ENCODE results near the gene TTC39A. TPM values are rescaled to one million over a fixed set of nuclear protein-coding genes. Genes with fewer than 3 reads are reported as not detected.
"Not testable (repeated sequence)": the region's sequence is repeated elsewhere in the genome, so short reads cannot be mapped to it uniquely, and the experiment has no call there.

TTC39A gene
- total RNA-seq, 1 experiment from 2014 or later, result not detected

DNA sequence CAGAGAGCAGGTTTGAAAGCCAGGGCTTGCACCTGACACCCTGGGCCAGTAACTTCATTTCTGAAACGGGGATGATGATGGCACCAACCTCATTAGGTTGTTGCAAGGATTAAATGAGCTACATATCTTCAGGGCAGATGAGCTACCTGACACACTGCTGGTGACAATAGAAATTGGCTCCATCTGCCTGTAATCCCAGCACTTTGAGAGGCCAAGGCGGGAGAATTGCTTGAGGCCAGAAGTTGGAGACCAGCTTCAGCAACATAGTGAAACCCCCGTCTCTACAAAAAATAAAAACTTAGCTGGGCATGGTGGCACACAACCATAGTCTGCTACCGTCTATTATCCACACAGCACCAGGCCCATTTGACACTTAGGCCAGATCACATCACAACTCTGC, 6.3 kb upstream of the TTC39A start:
- DNase-seq (ENCODE audit: low read depth), result no peak

DNA sequence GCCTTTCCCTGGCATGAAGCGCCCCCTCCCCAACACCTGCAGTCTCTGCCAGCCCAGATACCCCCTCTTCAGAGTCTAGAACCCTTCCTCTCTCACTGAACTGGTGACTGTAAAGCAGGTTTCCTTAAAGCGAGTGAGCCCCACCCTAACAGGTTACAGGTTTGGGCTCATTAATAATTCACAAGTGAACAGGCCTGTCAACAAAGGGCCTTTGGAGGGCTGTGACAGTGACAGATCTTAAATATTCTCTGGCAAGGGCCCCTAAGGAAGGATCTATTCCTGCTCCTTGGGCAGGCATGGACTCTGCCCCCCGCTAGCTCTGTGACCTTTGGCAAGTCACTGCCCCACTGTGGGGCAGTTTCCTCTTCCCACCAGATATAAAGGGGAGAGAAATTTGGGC, 5.6 kb upstream of the TTC39A start:
- no peak for DNase-seq (ENCODE audit: low read depth)

DNA sequence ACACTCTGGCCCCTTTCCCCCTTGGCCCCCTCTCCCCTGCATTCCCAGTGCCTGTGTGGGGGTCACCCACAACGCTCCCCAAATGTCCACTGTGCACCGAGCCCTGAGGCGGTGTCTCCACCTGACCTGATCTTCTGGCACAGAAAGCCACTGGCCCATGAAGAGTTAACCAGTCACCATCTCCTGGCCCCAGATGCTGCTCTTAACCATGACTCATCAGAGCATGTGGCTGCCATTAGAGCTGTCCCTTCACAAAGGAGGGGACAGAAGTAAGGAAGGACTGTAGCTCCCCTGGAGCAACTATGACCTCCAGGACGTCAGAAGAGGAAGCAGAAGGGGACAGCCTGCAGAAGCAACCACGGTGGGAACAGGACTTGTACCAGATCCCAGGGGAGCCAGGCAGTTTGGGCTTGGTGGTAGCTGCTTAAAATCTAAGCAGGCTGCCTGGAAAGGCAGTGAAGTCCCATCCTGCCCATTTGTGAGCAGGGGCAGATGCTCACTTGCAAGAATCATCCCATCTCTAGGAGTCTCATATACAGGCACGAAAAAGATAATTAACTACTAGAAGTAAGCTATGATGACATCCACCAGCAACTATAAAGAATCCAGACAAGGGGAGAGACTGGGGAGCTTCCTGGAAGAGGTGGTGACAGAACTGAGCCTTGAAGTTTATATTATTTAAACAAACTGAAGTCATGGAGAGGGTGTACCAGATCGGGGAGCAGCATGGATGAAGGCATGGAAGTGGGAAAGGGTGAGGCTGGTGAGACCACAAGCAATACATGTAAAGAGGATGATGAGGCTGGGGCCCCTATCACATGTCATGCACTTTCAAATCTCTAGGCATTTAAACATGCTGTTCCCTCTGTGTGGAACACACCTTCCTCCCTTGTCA, 1.1 kb upstream of the TTC39A start:
- peak; percentile 54 for DNase-seq (ENCODE audit: low read depth)

DNA sequence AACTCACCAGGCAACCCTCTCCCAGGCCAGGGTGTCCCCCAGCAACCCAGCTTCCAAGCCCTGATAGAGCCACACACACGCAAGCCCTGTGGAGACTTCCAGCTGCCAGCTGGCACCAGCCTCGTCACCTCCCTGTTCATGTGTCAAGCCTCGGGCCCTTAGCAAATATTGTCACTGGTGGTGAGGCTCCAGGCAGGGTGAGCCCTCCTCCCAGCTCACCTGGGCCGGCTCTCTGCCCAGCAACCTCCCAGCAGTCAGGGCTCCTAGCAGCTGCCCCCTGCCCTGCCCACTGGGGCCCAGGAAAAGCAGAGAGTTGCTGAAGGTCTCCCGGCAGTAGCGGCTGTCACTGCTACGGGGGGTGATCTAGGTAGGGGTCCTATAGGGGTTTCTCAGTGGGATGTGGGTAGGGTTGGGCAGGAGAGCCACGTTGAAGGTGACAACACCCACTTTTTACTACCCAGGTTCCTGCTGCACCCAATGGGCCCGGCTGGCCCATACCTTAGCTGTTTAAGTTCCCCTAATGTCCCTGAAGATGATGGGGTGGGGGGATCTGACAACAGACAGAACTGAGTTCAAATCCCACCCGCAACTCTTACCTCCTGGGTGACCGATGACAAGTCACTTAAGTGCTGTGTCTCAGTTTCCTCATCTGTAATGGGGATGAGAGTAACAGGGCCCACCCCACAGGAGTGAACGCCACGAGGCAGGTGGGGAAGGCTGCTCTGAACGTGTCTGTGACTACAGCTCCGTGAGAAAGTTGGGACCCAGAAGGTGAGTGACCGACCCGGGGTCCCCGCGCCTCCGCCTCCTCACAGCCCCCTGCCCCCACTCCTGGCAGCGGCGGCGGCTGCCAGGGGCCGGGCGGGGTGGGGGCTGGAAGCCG, 678 bp downstream of the TTC39A start:
- DNase-seq (ENCODE audit: low read depth), result no peak

DNA sequence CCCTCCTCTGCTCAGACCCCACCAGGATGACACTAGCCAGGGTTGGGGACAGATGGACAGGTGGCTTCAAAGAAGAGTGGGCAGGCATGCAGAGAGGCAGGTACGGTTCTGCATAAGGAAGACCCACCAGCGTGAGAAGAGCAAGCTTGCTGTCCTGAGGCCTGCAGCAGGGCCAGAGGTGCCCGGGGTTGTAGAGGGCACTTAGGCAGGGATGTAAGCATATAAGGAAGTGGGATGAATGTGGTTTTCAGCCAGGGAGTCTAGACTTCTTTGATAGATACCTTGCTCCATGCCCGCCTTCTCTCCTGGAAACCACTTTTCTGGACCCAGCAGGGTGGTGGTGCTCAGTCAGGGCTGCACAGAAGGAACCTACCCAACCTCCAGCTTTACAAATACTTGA, 1.4 kb downstream of the TTC39A start:
- DNase-seq (ENCODE audit: low read depth), result no peak

DNA sequence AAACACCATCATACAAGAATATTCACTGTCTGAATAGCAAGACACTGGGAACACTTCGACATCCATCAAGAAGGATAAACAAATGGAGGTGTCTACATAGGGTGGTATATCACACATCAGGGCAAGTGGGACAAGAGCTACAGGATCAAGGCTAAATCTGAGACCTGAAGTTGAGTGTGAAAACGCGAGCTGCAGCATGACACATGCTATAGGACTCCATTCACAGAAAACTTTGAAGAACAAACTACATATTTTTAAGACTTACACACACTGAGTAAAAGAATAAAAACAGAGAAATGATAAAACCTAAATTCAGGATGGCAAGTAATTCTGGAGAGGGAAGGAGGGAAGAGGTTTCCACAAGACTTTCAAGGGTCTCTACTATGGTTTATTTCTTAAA, 2.1 kb downstream of the TTC39A start:
- no peak for DNase-seq (ENCODE audit: low read depth)

DNA sequence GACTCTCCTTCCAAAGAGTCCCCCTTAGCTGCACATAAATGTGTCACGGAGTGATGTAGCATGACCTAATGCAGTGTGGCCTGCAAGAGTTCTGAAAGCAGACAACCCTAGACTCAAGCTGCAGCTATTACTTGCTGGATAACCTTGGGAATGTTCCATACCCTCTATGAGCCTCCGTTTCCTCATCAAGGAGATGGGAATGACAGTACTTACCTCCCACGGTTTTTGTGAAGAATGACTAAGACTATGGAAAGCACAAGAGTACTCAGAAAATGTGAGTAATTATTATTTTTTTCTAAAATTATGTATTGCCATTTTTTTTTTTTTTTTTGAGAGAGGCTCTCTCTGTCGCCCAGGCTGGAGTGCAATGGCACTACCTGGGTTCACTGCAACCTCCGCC, 3.0 kb downstream of the TTC39A start:
- DNase-seq (ENCODE audit: low read depth), result no peak

DNA sequence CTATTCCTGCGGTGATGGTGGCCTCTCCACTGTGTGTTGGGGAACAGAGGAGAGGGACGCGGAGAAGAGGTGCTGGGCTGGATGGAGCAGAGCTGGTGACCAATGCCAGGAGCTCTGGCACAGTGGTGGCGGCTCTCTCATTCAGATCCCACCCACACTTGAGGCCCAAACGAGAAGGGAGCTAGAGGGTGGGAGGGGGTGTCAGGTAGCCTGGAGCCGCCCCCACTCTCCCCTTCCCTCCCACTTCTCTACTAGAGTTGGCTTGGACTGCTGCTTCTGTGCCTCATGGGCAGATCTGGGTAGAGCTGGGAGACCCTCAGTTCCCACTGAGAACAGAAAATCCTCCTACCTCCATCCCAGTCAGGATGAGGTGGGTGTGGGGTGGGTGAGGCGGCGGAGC, 3.5 kb downstream of the TTC39A start:
- DNase-seq (ENCODE audit: low read depth), result no peak

DNA sequence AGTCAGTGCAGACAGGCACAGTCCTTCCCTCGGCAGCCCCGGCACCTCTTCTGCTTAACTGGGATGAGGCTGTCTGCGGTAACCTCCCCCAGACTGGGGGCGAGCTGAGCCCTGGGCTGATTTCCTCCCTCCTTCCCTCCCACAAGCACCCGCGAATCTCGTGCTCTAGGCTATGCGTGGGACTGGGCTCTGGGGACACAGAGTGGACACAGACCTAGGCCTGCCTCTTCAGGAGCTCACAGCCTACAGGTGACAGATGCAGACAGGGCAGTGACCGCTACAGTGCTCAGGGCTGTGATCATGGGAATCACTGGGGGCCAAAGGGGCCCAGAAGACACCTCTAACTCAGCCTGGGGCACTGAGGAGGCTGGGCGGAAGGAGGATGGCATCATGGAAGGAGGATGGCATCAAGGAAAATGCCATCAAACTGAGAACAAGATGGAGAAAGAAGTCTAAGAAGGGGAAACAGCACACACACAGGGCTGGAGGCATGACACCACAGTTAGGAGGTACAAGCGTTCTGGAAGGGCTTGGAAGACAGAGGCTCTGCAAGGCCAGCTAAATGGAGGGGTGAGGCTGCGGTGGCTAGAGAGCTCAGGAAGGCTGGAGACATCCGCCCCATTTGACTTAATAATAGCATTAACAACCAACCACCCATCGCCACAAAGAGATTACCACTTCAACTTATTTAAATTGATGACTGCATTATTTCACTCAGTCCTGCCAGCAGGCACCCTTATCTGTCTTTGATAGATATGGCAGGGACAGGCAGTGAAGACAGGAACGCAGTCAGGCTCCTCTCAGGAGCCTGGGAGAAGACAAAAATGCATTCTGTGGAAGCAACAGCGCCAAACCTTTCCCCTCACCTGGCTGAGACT, 4.2 kb downstream of the TTC39A start:
- DNase-seq (ENCODE audit: low read depth), result no peak

DNA sequence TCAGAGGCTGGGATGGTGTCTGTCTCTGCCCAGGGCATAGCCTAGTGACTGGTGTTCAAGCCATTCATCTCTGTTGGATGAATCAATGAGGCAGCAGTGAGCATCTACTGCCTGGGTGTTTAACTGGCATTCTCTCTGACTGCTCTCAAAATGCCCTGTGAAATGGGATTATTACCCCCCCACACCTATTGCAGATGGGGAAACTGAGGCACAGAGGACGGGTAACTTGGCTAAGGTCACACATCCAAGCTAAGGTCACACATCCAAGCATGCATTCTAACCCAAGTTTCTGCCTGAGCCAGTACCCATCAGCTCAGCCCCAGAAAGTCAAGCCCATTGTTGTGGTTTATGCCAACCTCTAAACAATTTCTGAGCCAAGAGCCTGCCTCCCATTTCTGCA, 5.0 kb downstream of the TTC39A start:
- DNase-seq (ENCODE audit: low read depth), result no peak

DNA sequence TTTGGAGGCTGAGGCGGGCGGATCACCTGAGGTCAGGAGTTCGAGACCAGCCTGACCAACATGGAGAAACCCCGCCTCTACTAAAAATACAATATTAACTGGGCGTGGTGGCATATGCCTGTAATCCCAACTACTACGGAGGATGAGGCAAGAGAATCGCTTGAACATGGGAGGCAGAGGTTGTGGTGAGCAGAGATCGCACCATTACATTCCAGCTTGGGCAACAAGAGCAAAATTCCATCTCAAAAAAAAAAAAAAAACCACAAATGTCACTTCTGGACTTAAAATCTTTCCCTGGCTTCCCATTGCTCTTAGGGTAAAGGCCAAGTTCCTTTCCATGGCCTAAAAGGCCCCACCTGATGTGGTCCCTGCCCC, 5.4 kb downstream of the TTC39A start:
- DNase-seq (ENCODE audit: low read depth), result not testable (repeated sequence)

DNA sequence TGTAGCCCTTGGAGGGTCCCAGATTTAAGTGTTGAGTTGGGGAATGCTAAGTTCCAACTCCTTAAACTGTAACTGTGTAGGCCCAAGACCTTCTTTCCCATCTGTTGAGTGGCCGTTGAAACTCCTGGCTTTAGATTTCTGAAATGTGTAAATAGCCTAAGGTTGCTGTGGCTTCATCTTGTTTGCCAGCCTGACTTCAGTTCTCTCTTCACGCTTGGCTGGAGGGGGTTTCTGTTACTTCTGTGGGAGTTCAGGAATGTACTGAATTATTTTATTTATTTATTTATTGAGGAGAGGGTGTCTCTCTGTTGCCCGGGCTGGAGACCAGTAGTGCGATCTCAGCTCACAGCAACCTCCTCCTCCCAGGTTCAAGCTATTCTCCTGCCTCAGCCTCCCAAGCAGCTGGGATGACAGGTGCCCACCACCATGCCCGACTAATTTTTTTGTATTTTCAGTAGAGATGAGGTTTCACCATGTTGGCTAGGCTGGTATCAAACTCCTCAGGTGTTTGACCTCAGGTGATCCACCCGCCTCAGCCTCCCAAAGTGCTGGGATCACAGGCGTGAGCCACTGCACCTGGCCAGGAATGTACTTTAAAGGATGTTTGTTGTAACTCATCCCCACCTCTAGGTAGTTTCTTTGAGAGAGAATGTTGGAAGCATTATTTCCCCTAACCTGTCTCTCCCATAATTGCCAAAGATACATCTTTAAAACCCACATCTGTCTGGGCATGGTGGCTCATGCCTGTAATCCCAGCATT, 5.9 kb downstream of the TTC39A start:
- DNase-seq (ENCODE audit: low read depth), result no peak

DNA sequence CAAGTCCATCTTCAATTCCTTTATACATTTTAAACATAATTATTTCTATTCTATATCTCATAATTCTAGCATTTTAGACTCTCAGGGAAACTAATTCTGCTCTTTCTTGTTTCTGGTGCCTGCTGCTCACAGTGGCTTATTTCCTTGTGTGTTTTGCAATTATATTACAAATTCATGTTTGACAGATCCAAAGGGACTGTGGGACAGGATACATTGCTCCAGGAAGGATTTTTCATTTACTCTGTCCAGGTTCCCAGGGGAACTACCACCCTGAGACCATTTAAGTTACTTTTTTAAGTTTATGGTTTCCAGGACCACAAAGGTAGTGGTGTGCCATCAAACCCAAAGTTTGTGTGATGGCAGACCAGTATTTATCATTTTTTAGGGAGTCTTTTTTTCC, 6.6 kb downstream of the TTC39A start:
- DNase-seq (ENCODE audit: low read depth), result no peak

DNA sequence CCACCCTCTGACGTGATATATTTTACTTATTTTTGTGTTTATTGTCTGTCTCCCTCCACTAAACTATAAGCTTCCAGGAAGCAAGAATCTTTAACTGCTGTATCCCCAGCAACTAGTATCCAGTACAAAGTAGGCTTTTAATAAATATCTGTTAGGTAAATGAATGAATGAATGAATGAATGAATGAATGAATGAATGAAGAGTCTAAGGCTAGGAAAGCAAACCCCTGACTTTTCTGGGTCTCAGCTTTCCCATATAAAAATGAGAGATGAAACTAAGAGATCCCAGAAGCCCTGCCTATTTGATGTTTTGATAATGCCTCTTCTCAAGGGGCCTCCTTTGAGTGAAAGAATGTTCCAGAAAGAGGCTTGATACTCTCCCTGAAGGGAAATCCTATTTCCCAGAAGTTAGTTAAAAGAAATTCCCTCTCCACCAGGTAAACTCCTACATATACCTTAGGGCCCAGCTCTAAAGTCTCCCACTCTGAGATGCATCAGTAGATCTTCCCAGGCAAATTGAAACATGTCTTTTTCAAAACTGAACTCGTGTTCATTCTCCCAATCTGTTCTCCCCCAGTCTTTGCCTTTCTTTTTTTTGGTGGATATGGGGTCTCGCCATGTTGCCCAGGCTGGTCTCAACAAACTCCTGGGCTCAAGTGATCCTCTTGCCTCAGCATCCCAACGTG, 7.8 kb downstream of the TTC39A start:
- no peak for DNase-seq (ENCODE audit: low read depth)

DNA sequence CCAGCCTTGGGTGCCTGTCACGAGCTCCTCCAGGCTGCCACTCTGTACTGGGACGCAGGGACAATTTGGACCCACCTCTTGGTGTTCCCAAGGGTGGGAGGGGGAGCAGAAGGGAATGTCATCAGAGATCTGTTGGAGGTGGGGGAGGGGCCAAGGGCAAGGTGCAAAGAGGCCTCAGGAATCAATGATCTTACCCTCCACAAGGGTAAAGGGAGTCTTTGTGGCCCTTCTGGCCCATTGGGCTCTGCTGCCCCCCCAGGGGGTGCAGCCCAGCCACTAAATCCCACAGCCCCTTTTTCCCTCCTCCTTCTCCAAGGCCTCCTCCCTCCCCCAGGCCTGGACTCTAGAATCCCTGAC, 8.5 kb downstream of the TTC39A start:
- no peak for DNase-seq (ENCODE audit: low read depth)

DNA sequence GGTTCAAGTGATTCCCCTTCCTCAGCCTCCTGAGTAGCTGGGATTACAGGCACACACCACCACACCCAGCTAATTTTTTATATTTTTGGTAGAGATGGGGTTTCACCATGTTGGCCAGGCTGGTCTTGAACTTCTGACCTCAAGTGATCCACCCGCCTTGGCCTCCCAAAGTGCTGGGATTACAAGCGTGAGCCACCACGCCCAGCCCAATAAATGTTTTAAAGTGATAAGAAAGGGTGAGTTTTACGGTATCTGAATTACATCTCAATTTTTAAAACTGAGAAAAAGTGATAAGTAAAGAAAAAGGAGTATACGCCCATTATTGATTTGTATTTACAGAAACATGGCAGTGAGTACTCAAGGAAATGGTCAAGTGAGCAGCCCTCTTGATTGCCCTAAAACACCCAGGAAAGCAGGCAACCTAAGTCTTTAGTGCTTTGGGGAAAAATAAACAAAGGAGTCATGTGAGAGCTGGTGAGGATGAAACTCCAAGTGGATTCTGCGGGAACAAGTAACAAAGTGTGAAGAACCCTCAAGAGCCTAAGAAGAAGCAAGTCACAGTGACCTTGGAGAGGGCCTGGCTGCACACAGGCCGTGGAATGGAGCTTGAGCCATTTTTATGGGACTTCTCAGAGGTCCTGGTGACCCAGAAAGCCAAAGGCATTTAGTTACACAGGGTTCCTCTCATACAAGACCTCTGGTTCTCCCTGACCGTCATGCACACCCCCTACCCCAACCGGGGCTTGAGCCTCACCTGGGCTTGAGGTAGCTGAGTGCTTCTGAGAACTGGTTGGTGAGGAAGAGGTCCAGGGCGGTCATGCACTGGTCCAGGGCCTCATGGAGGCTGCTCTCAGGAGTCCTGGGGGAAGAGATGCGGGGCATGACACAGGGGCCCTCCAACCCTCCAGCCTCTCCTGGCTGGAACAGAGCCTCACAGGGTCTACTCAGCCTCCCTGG, 9.1 kb downstream of the TTC39A start:
- no peak for DNase-seq (ENCODE audit: low read depth)

DNA sequence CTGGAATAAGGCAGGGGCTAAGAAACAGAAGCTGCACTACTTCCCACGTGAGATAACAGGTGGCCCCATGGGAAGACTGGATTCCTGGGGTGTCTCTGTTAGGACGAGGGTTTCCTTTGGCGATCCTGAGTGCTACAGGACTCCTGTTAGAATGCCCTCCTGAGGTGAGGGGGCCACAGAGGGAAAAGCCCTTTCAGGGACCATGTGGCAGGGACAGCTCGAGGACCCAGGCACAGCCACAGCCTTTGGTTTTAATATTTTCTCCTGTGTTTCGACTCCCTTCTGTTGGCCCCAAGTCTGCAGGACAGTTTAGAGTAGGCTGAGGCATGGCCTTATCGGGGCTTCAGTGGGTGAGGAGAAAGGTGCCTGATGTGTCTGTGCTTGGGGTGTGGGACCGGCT, 12.6 kb downstream of the TTC39A start:
- DNase-seq (ENCODE audit: low read depth), result no peak

DNA sequence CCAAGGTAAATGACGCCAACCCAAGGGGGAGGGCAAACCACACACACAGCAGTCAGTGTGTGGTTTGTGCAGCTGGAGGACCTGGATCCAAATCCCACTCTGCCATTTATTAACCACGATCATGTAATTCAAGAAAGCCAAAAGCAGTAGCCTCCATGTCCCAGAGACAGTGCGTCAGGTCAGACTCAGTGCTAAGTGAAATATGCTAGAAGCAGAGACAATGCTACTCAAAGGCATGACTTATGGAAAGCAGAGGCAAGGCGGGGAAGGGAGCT, 13.6 kb downstream of the TTC39A start:
- no peak for DNase-seq (ENCODE audit: low read depth)

DNA sequence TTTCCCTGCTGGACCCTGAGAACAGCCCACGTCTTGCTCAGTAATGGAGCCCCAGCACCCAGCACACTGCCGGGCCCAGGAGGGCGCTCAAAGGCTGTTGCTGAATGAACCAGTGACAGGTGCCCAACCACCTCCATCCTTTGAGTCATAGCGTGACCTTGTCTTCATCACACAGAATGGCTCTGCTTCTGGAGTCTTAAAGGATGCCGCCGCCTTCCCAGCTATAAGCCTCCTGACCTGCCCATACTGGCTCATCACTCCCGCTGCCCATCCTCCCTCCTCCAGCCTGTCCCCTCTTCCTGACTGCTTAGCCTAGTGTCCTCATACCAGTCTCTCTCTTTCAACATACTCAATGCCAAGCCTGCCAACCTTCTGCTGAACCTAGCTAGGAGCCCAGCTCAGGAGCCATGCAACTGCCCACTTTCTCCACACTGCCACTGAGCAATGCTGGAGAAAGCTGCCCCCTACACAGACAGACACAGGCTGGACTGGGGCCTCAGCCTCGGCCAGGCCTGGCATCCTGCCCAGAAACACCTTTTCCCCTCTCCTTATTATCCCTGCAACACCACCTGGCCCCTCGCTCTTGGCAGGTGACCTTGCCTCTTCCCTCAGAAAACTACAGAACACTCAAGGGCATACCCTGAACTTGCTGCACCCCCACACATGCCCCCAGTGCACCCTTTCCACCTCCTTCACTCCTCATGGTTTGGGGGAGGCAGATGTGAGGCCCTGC, 14.1 kb downstream of the TTC39A start:
- no peak for DNase-seq (ENCODE audit: low read depth)
